ENCODE measurements around the gene CASP3. TPM values are rescaled to one million over a fixed set of nuclear protein-coding genes. Genes with fewer than 3 reads are reported as not detected.

The CASP3 gene
- total RNA-seq (2014; rRNA removed; shearing (Covaris generic)) = 50.8 and 56.1 TPM in 2 replicates

GRCh38 chr4:184649026-184649970 is at the start of gene CASP3, which contains the start of gene PRIMPOL:
TSS of gene CASP3 (minus strand) at chr4:184649447. CDS start at chr4:184638453, 10,994 bp downstream.
TSS of gene PRIMPOL (plus strand) at chr4:184649738. CDS start at chr4:184657141, 7,403 bp downstream.
- peak; percentile 91 for DNase-seq (ENCODE audit: low read depth)

- no peak for DNase-seq (ENCODE audit: low read depth)
These were observed 48.7 kb upstream of the CASP3 start for GRCh38 chr4:184697956-184698355.

DNA sequence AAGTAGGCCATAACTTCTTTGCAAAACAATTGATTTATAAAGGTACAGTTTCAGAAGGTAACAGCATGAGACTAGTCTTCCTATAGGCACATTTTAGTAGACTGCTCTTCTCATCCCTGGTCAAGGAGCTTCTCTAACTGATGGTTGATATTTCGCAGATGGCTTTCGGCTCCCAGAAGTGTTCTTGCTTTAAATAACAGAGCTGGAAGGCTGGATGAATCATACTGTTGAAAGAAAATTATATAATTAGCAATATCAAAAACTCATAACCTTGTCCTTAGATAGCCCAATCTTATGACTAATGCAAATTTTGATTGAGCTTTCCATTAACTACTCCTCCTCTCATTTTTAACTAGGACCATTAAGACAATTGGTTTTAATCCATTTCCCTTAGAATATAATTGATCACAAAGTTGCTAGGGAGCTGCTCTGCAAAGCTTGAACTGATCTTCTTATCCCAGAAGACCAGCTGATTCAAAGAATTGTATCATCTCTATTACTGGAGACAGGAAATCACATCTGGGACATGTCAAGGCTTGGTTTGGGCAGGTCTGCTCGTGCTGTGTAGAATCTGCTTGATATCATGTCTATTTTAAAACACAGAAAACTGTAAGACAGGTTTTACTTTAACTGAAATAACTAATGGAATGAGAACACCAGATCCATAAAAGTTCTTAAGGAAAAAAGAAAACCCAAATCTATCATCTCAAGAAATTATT is 46.1 kb upstream of the CASP3 start:
- no peak for DNase-seq (ENCODE audit: low read depth)

DNA sequence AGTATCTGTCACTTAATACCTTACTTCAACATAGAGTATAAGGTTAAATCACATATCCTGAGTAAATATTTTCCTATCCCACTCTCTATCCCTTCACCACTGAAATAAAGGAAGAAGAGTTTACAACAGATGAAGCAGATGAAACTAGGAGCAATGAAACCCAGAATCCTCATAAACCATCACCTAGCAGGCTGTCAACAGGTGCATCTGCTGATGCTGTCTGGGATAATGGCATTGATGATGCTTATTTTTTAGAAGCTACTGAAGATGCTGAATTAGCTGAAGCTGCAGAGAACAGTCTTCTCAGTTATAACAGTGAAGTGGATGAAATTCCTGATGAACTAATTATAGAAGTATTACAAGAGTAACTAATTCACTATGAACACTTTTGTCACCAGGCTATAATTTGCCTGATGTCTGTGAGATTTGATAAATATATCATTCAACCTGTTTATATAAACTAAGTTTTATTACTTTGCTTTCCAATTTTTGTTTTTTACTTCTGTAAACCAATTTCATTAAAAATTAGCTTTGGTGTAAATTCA is 45.2 kb upstream of the CASP3 start:
- no peak for DNase-seq (ENCODE audit: low read depth)

- no peak for DNase-seq (ENCODE audit: low read depth)
These were observed 43.8 kb upstream of the CASP3 start for GRCh38 chr4:184693056-184693455.

DNA sequence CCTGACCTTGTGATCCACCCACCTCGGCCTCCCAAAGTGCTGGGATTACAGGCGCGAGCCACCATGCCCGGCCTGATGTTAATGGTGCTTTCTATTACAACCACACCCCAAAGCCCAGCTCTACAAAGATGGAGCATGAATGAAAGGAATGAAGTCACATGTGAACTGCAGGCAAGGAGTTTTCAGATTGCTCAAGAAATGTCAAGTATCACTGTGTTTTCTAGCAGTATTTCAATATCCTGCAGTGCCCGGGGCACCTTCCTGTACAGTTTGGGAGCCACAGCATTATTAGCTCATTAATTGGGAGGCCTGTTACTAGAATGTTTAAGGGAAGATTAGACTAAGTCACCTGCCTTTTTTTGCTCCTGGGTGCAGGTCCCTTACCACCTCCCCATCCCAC is 40.4 kb upstream of the CASP3 start:
- DNase-seq (ENCODE audit: low read depth) = no peak

DNA sequence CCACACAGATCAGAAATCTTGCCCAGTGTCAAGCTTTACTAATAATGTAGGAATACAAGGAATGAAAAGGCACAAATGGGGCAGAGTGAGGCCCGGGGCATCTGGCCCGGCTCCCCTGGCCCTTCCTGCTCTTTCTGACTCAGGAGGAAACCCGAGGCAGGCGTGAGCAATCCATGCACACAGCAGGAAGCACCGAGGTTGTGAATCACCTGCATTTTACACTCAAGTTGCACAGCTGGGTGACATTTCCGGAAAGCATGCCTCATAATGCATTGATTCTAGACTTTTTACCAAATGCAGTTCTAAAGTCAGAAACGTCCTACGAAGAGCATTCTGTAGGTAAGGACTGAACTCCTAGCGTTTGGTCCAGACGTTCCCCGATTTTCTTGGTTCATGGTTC is 39.2 kb upstream of the CASP3 start:
- DNase-seq (ENCODE audit: low read depth) = peak; percentile 83

- DNase-seq (ENCODE audit: low read depth) = no peak
These were observed 38.8 kb upstream of the CASP3 start for GRCh38 chr4:184688005-184688404.

GRCh38 chr4:184684491-184685189 is 35.4 kb upstream of the CASP3 start:
- DNase-seq (ENCODE audit: low read depth) = peak; percentile 29

DNA sequence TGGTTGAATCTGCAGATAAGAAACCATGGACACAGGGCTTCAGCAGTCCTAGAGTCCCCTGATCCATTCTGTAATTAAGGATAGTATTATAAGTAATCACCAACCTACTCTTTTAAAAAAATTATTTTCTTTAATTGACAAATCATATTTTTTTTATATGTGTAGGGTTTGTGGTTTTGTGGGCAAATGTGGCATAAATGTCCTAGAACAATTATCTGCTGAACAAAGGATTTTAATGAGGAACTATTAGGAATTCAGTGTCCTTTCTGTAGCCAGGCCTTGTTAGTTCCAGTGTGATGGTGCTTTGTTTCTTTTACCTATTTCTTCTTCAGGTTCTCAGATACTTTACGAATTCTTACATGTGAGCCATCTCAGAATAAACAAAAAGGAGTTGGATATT is 32.7 kb upstream of the CASP3 start:
- DNase-seq (ENCODE audit: low read depth) = no peak

- DNase-seq (ENCODE audit: low read depth) = no peak
These were observed 31.5 kb upstream of the CASP3 start for GRCh38 chr4:184680698-184681097.

- no peak for DNase-seq (ENCODE audit: low read depth)
These were observed 26.7 kb upstream of the CASP3 start for GRCh38 chr4:184675821-184676492.

DNA sequence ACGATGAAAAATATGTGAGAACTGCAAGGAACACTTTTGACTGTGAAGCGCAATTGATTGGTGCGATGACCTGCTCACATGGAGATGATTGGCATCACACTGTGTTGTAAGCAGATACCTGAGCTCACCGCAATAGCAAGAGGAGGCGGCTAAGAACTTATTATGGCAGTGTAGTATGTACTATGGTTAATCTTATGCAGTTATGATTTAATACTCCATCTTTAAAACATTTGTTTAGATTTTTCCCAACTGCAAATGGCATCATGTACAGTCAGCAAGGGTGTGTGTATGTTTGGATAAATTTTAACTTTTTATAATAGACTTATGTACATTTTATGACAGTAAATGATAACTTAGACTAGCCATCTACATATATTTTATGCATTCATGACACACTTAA is 25.8 kb upstream of the CASP3 start:
- no peak for DNase-seq (ENCODE audit: low read depth)

DNA sequence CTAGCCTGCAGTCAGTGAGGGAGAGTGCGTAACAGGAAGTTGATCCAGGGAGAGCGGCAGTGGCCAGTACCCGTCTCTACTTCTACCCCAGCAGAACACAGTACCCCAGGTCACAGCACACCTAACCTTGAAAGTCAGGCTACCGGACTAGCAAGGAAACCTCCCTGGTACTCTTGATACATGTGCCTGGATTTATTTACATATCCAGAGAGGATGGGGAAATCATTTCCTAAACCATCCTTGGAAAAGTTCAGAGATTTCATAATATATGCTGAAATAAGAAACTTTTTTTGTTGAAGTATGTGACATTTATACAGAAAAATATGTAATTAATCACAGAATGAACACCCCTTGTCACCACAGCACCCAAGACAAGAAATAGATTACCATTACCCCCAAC is 24.8 kb upstream of the CASP3 start:
- no peak for DNase-seq (ENCODE audit: low read depth)

DNA sequence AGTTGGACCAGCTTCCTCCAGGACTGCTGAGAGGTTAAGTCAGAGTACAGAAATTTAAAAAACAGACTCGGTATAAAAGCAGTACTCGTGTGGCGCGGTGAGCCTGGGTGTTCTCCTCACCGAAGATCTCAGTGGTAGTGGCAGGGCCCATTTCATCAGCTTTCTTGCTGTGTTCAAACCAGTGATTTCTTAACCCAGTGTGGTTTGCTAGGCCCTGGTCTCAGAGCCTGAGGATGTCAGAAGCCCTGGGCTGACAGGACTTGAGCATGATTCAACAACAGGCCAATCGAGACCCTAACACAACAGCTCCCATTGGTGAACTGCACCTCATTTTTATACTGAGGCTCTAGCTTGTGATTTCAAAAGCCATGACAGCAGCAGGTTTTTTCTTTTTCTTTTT is 23.5 kb upstream of the CASP3 start:
- no peak for DNase-seq (ENCODE audit: low read depth)

- DNase-seq (ENCODE audit: low read depth) = no peak
These were observed 21.9 kb upstream of the CASP3 start for GRCh38 chr4:184671101-184671500.

GRCh38 chr4:184669251-184669650 is 20.0 kb upstream of the CASP3 start:
- DNase-seq (ENCODE audit: low read depth) = no peak

DNA sequence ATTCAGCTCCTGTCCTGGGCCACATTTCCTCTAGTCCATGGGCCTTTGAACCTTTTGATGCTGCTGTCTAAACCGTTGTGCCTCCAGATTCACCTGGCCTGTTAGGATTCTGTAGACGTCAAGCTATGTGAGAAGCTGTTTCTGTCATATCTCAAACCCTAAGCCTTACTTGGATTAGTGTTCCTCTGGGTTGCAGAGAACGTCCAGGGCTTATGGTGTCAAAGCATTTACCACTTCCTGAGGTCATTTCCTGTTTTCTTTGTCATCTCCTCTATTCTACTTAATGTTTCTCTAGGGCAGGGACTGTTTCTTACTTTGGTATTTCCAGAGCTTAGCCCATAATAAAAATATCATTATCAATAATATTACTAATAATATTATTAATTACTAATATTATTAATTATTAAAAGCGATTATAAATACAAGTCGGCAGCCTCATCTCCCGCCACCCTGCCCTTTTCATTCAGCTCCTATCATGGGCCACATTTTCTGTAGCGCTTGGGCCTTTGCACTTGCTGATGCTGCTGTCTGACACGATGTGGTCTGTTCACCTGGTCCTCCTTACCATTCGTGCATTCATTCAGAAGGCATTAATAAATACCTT is 19.4 kb upstream of the CASP3 start:
- no peak for DNase-seq (ENCODE audit: low read depth)

DNA sequence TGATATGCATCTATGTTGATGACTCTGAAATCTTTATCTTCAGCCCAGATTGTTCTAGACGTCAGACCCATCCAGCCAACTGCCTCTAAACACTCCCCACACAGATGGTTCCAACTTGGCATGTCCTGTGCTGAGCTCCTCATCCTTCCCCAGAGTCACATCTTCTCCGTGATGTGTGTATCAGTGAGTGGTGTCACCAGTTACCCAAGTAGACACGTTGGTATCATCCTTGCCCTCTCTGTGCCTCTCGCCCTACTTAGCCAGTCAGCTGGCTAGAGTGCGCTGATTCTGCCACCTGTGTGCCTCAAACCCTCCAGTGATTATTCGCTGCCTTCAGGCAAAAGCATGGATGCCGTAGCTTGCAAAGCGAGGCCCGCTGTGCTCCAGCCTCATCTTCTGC is 18.8 kb upstream of the CASP3 start:
- DNase-seq (ENCODE audit: low read depth) = no peak

GRCh38 chr4:184666670-184667069 is 17.4 kb upstream of the CASP3 start:
- DNase-seq (ENCODE audit: low read depth) = no peak

Data from RPMI7951 (cell line).